Activated CD8-positive, alpha-beta memory T cell treated with anti-CD3 and anti-CD28 coated beads, Interleukin-2, amount 50 U/mL, for 1 hour (primary cell): ENCODE results near the gene FAM228B.
"Not testable (repeated sequence)": the region's sequence is repeated elsewhere in the genome, so short reads cannot be mapped to it uniquely, and the experiment has no call there.

Experiments used
- DNase-seq: peaks from one replicate; pipeline ENCODE4 v3.0.0-alpha.2; 2020; ENCODE audit errors: extremely low read depth

FAM228B gene

GRCh38 chr2:24102677-24103076, 20.6 kb upstream of the FAM228B start:
- no peak for DNase-seq

GRCh38 chr2:24104110-24104650, 19.1 kb upstream of the FAM228B start:
- no peak for DNase-seq

- DNase-seq = no peak
Measured at GRCh38 chr2:24104906-24105305, 18.4 kb upstream of the FAM228B start.

GRCh38 chr2:24105816-24106215, 17.5 kb upstream of the FAM228B start:
- no peak for DNase-seq

GRCh38 chr2:24106786-24107185, 16.5 kb upstream of the FAM228B start:
- DNase-seq = no peak

- no peak for DNase-seq
Measured at GRCh38 chr2:24107336-24107735, 15.9 kb upstream of the FAM228B start.

GRCh38 chr2:24109431-24109830, 13.8 kb upstream of the FAM228B start:
- not testable (repeated sequence) for DNase-seq

- DNase-seq = no peak
Measured at GRCh38 chr2:24110660-24111303, 12.5 kb upstream of the FAM228B start.

GRCh38 chr2:24111407-24111901, 11.8 kb upstream of the FAM228B start:
- no peak for DNase-seq

- DNase-seq = no peak
Measured at GRCh38 chr2:24115057-24115456, 8.2 kb upstream of the FAM228B start.

GRCh38 chr2:24117902-24118301, 5.4 kb upstream of the FAM228B start:
- no peak for DNase-seq

GRCh38 chr2:24121066-24121465, 2.2 kb upstream of the FAM228B start:
- DNase-seq = no peak

- DNase-seq = no peak
Measured at GRCh38 chr2:24121469-24121868, 1.8 kb upstream of the FAM228B start.

GRCh38 chr2:24122366-24123194, 689 bp upstream of the FAM228B start:
- DNase-seq = no peak

GRCh38 chr2:24123922-24124580, 782 bp downstream of the FAM228B start:
- DNase-seq = no peak

GRCh38 chr2:24125956-24126355, 2.7 kb downstream of the FAM228B start:
- no peak for DNase-seq

GRCh38 chr2:24132543-24132942, 9.3 kb downstream of the FAM228B start:
- DNase-seq = no peak

- DNase-seq = not testable (repeated sequence)
Measured at GRCh38 chr2:24140305-24140704, 17.0 kb downstream of the FAM228B start.

GRCh38 chr2:24147364-24147763, 24.1 kb downstream of the FAM228B start:
- no peak for DNase-seq

GRCh38 chr2:24152413-24153197, 29.3 kb downstream of the FAM228B start:
- DNase-seq = no peak

GRCh38 chr2:24153478-24153877, 30.2 kb downstream of the FAM228B start:
- no peak for DNase-seq
